GOT3 (cell line): ENCODE results near the gene GLCCI1.

Experiments
- DNase-seq: peaks from one replicate; lab custom pipeline; 2025; ENCODE audit warnings: mixed read lengths; lab: John Stamatoyannopoulos, UW

Gene GLCCI1

GRCh38 chr7:8130663-8131062 lies 162.1 kb downstream of the GLCCI1 start:
- no peak for DNase-seq

DNA sequence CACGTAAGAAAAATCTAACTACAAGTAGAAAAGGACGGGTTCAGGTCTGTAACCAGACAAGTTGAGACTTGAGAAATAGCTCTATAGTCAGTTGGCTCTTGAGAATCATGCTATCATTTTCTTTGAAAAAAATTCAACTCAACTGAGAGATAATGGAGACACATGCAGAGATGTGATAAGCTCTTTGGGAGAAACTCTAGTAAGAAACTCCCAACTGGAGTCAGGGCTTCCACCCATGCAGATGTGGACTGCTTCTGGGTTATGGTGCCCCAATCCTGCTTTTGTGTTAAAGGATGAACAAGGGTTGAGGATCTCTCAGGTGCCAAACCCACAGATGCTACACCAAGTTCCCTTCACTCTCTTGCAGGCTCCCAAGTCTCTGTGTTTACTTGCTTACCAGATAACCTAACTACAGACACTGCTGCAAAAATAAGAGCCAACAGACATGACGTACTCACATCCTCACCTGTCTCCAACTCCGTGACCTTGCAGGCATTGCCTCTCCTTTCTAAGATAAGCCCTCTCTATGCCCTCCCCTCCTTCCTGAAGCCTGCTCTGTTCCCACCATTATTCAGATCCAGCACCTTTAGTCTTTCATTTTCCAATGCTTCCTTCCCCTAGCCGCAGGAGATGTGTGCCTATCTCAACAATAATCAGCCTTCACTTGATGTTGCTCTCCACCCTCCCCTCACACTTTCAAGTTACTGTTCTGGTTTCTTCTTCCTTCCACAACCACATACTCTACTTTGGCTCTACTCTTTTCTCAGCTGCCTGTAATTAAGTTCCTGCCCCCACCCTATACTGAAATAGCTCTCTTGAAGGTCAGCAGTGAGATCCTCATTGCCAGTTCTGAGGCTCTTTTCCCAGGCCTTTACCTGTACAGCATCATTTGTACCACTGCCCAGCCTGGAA lies 163.4 kb downstream of the GLCCI1 start:
- no peak for DNase-seq

- no peak for DNase-seq
These were observed 164.7 kb downstream of the GLCCI1 start for GRCh38 chr7:8133188-8133848.

- DNase-seq: no peak
These were observed 165.6 kb downstream of the GLCCI1 start for GRCh38 chr7:8134089-8134733.

GRCh38 chr7:8135417-8135816 lies 166.8 kb downstream of the GLCCI1 start:
- no peak for DNase-seq

DNA sequence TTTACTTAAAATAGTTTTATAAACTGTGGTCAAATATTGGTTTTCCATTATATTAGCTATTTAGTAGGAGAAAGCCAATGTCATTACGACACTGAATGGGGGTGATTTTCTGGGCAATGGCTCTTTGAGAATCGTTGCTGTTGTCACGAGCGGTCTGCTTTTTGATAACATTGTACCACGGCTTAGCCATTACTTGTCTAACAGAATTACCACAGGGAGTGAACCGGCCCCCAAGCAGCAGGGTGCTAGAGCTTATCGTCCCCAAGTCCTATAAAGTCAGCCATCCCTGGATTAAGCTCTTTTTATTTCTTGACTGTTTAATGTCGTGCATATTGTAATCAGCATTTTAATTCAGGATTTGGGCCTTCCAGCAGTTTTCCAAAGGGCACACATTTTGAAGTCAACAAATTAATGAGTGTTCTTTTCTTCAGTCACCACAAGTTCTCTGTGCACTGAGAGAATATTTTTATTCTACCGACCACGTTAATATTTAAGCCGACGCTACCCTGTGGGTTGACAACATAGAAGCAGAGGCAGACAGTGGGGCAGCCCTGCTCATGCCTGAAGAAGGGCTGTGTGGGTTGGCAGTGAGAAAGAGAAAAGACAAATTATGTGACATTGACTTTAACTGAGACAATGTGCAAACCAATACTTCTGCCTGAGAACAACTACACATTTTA lies 167.6 kb downstream of the GLCCI1 start:
- DNase-seq: no peak
